SK-N-SH treated with all-trans-retinoic acid at 6 μM for 48 hours (cell line): ENCODE measurements around the gene RNF145.

Experiments used
- ARNTL ChIP-seq: fragments of 450-650 bp; formaldehyde crosslinking; IDR thresholded peaks from 2 replicates; pipeline ENCODE4 v1.5.0; 2020; ENCODE audit warnings: low read depth, mild to moderate bottlenecking, moderate library complexity, borderline replicate concordance
- SNAI2 ChIP-seq: fragments of 250-450 bp; sonication (Bioruptor Pico); IDR thresholded peaks from 2 replicates; pipeline ENCODE4 v1.5.0; 2020; ENCODE audit warnings: mild to moderate bottlenecking, moderate library complexity
- TOX ChIP-seq: fragments of 250-450 bp; sonication (Bioruptor Pico); IDR thresholded peaks from 2 replicates; pipeline ENCODE4 v1.8.0; 2021; ENCODE audit warnings: mild to moderate bottlenecking, moderate library complexity, borderline replicate concordance
- ZC3H10 ChIP-seq: fragments of 250-450 bp; sonication (Bioruptor Pico); IDR thresholded peaks from 2 replicates; pipeline ENCODE4 v1.5.1; 2021; ENCODE audit warnings: mild to moderate bottlenecking, moderate library complexity
- ZFP30 ChIP-seq: fragments of 450-650 bp; formaldehyde crosslinking; IDR thresholded peaks from 2 replicates; pipeline ENCODE4 v1.5.0; 2022; ENCODE audit warnings: mild to moderate bottlenecking, moderate library complexity
- ZNF565 ChIP-seq: fragments of 450-650 bp; formaldehyde crosslinking; conservative IDR thresholded peaks from 2 replicates; pipeline ENCODE4 v1.5.0; 2020; ENCODE audit warnings: low read depth, mild to moderate bottlenecking, moderate library complexity
- ZNF70 ChIP-seq: fragments of 450-650 bp; formaldehyde crosslinking; IDR thresholded peaks from 2 replicates; pipeline ENCODE4 v1.5.0; 2020; ENCODE audit warnings: mild to moderate bottlenecking, moderate library complexity
- TF ChIP-seq, protein P1 (sequence below): fragments of 250-450 bp; sonication (Bioruptor Pico); IDR thresholded peaks from 2 replicates; pipeline ENCODE4 v1.5.1; 2021; ENCODE audit warnings: mild to moderate bottlenecking, moderate library complexity
- TF ChIP-seq, protein P2 (sequence below): fragments of 250-450 bp; sonication (Bioruptor Pico); IDR thresholded peaks from 2 replicates; pipeline ENCODE4 v1.8.0; 2020; ENCODE audit warnings: mild to moderate bottlenecking, moderate library complexity, borderline replicate concordance

DNA sequence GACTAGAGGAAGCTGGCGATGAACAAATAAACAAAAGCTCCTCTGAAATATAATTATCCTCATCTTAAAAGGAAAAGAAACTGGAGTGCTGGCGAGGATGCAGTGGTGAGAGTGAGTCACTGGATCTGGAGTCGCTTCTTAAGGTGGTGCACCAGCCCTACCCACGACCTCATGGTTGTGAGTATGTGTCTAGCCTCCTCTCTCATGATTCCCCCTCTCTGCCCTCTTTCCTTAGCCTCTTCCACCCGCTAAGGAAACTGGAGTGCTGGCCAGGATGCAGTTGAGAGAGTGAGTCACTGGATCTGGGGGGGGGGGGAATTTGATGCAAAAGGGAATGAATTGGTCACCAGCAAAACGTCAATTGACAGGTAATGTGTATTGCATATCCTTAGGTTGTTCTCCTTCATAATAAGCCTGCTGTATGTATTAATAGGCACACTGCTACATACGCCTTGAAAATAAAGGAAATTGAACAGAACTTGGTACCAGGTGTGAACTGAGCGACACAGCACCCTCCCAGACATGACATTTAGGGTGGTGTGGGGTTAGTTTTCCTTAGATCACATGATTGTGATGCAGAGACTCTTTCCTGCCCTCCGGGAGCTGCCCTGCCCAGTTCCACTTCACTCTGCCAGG is 73.3 kb downstream of the RNF145 start:
- TF ChIP-seq ZNF565 (no peak), ZNF70 (CRISPR knock-in tag) (no peak), TOX (CRISPR knock-in tag) (no peak), ZFP30 (CRISPR knock-in tag) (no peak), SNAI2 (CRISPR knock-in tag) (no peak), ARNTL (no peak), ZC3H10 (CRISPR knock-in tag) (no peak)
- TF ChIP-seq, protein P1, sequence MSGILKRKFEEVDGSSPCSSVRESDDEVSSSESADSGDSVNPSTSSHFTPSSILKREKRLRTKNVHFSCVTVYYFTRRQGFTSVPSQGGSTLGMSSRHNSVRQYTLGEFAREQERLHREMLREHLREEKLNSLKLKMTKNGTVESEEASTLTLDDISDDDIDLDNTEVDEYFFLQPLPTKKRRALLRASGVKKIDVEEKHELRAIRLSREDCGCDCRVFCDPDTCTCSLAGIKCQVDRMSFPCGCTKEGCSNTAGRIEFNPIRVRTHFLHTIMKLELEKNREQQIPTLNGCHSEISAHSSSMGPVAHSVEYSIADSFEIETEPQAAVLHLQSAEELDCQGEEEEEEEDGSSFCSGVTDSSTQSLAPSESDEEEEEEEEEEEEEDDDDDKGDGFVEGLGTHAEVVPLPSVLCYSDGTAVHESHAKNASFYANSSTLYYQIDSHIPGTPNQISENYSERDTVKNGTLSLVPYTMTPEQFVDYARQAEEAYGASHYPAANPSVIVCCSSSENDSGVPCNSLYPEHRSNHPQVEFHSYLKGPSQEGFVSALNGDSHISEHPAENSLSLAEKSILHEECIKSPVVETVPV = no peak
- TF ChIP-seq, protein P2, sequence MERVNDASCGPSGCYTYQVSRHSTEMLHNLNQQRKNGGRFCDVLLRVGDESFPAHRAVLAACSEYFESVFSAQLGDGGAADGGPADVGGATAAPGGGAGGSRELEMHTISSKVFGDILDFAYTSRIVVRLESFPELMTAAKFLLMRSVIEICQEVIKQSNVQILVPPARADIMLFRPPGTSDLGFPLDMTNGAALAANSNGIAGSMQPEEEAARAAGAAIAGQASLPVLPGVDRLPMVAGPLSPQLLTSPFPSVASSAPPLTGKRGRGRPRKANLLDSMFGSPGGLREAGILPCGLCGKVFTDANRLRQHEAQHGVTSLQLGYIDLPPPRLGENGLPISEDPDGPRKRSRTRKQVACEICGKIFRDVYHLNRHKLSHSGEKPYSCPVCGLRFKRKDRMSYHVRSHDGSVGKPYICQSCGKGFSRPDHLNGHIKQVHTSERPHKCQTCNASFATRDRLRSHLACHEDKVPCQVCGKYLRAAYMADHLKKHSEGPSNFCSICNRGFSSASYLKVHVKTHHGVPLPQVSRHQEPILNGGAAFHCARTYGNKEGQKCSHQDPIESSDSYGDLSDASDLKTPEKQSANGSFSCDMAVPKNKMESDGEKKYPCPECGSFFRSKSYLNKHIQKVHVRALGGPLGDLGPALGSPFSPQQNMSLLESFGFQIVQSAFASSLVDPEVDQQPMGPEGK (CRISPR knock-in tag) = no peak
